K562 (cell line): Measurements from ENCODE around the gene CCDC78. TPM values are rescaled to one million over a fixed set of nuclear protein-coding genes. Genes with fewer than 3 reads are reported as not detected.

ENCODE experiments used
- ATAC-seq: fragments of 200-7000 bp; cut with Tn5 transposase; 3 replicates; pipeline ENCODE4 v1.9.1; 2020; ENCODE audit warnings: moderate library complexity
- BruUV-seq: library from RNA; stranded (reverse); fragments of 400-500 nt; replicated peaks from 2 replicates; lab custom pipeline; 2021; lab: Mats Ljungman, UMichigan
- CTCF ChIA-PET: fragments of 300-600 bp; formaldehyde crosslinking; extraction: SDS; loops from one replicate; lab custom pipeline; 2021; ENCODE audit warnings: low intra/inter-chr PET ratio; lab: Yijun Ruan, JAX
- POLR2A ChIA-PET: fragments of 300-600, 350-650 bp; sonication (Branson Sonifier 250); formaldehyde crosslinking; extraction: SDS; loops from one replicate; lab custom pipeline; 2021; ENCODE audit warnings: antibody characterized with exemption, inconsistent platforms; lab: Yijun Ruan, JAX
- DNase-seq, 4 experiments: peaks; one replicate each; pipeline versions ENCODE4 v3.0.0 to v3.0.0-alpha.2; 2011 to 2018; ENCODE audit warnings: low spot score in 3 of 4, mixed read lengths in 3 of 4; ENCODE audit errors: extremely low read depth in 1 of 4
- FAIRE-seq: peaks from 2 replicates; lab custom pipeline; 2011; peaks lifted over from hg19 to GRCh38; lab: Jason Lieb, UNC
- H2AFZ ChIP-seq: 2 replicates; pipeline ENCODE4 v1.6.0; 2011; ENCODE audit warnings: low read depth, low read length, control low read depth, inconsistent platforms
- H3K27ac ChIP-seq: fragments of 200-600 bp; 3 replicates; pipeline ENCODE4 v1.8.0; 2011; ENCODE audit warnings: low read depth, mild to moderate bottlenecking, control low read depth, inconsistent platforms, low read length, moderate library complexity, mixed read lengths; ENCODE audit errors: extremely low read depth
- H3K27me3 ChIP-seq, 2 experiments: fragments of 300-600 bp in 1 of 2; 2 replicates in 1 of 2; 3 replicates in 1 of 2; pipeline versions ENCODE4 v1.6.0 to v1.8.0; 2011; ENCODE audit warnings: inconsistent platforms in 2 of 2, low read length in 2 of 2, mild to moderate bottlenecking in 1 of 2, mixed read lengths in 1 of 2, moderate library complexity in 1 of 2; ENCODE audit not compliant: control insufficient read depth in 2 of 2, insufficient read depth in 2 of 2
- H3K36me3 ChIP-seq: fragments of 300-600 bp; 3 replicates; pipeline ENCODE4 v1.8.0; 2011; ENCODE audit warnings: mild to moderate bottlenecking, low read length, inconsistent platforms; ENCODE audit not compliant: control insufficient read depth, insufficient read depth
- H3K4me1 ChIP-seq, 2 experiments: fragments of 200-600 bp in 1 of 2; replicated peaks in 1 of 2; 2 replicates in 1 of 2; 3 replicates in 1 of 2; pipeline versions ENCODE4 v1.5.1 to v1.8.0; 2011; ENCODE audit warnings: inconsistent platforms in 2 of 2, low read length in 2 of 2, mild to moderate bottlenecking in 1 of 2, mixed read lengths in 1 of 2, moderate library complexity in 1 of 2; ENCODE audit not compliant: control insufficient read depth in 2 of 2, insufficient read depth in 2 of 2
- H3K4me2 ChIP-seq: 2 replicates; pipeline ENCODE4 v1.6.1; 2011; ENCODE audit warnings: low read length, control low read depth, inconsistent platforms, mixed read lengths; ENCODE audit not compliant: insufficient read depth
- H3K4me3 ChIP-seq: fragments of 200-600 bp; sonication (generic), shearing (Covaris generic); 2 replicates; pipeline ENCODE4 v1.5.1; 2016; ENCODE audit warnings: control low read depth, inconsistent platforms
- H3K79me2 ChIP-seq: fragments of 200-600 bp; 3 replicates; pipeline ENCODE4 v1.8.0; 2011; ENCODE audit warnings: low read length, inconsistent platforms; ENCODE audit not compliant: control insufficient read depth, insufficient read depth
- H3K9ac ChIP-seq, 2 experiments: 2 replicates each; pipeline versions ENCODE4 v1.6.0 to v1.6.1; 2011; ENCODE audit warnings: low read depth in 2 of 2, low read length in 2 of 2, control low read depth in 1 of 2, inconsistent platforms in 1 of 2, mild to moderate bottlenecking in 1 of 2, mixed read lengths in 1 of 2; ENCODE audit not compliant: insufficient read depth in 1 of 2
- H3K9me1 ChIP-seq: one replicate; pipeline ENCODE4 v1.6.0; 2011; ENCODE audit warnings: inconsistent platforms, mild to moderate bottlenecking, low read length, moderate library complexity; ENCODE audit not compliant: control insufficient read depth, insufficient read depth
- H3K9me3 ChIP-seq: replicated peaks from 2 replicates; pipeline ENCODE4 v1.5.1; 2011; ENCODE audit warnings: low read depth, low read length, inconsistent platforms; ENCODE audit not compliant: control insufficient read depth, insufficient read depth
- H4K20me1 ChIP-seq: replicated peaks from 2 replicates; pipeline ENCODE4 v1.6.1; 2011; ENCODE audit warnings: low read length, inconsistent platforms, mixed read lengths; ENCODE audit not compliant: control insufficient read depth, insufficient read depth
- ARHGAP35 ChIP-seq: fragments of 450-650 bp; IDR thresholded peaks from 2 replicates; pipeline ENCODE4 v1.6.1; 2018; ENCODE audit not compliant: partially characterized antibody
- ESRRB ChIP-seq: fragments of 250-450 bp; sonication (Bioruptor Pico); IDR thresholded peaks from 2 replicates; pipeline ENCODE4 v1.5.0; 2020; ENCODE audit warnings: mild to moderate bottlenecking, moderate library complexity, borderline replicate concordance
- EZH2 ChIP-seq: IDR thresholded peaks from 2 replicates; pipeline ENCODE4 v1.6.1; 2012; ENCODE audit warnings: low read depth, mild to moderate bottlenecking, inconsistent platforms, low read length, borderline replicate concordance
- FOXK1 ChIP-seq: sonication (generic); formaldehyde crosslinking; IDR thresholded peaks from 2 replicates; pipeline ENCODE4 v1.8.0; 2022; ENCODE audit warnings: missing genetic modification reagents, mild to moderate bottlenecking, borderline replicate concordance
- HBP1 ChIP-seq: fragments of 450-650 bp; formaldehyde crosslinking; IDR thresholded peaks from 2 replicates; pipeline ENCODE4 v1.4.0; 2022; ENCODE audit warnings: missing genetic modification characterization
- HMGN3 ChIP-seq: IDR thresholded peaks from 2 replicates; pipeline ENCODE4 v1.6.1; 2011; ENCODE audit warnings: borderline replicate concordance, low read depth, mild to moderate bottlenecking, mixed read lengths, low read length; ENCODE audit not compliant: insufficient read length; ENCODE audit errors: extremely low read depth
- IFI16 ChIP-seq: fragments of 250-450 bp; sonication (Bioruptor Pico); IDR thresholded peaks from 2 replicates; pipeline ENCODE4 v2.1.2; 2022; ENCODE audit warnings: mild to moderate bottlenecking, inconsistent platforms
- KLF13 ChIP-seq: fragments of 450-650 bp; IDR thresholded peaks from 2 replicates; pipeline ENCODE4 v1.6.1; 2016; ENCODE audit warnings: missing genetic modification characterization, low read depth, mild to moderate bottlenecking, missing compliant biosample characterization, moderate library complexity, borderline replicate concordance
- SIN3A ChIP-seq, 2 experiments: fragments of 150-350 bp in 1 of 2; IDR thresholded peaks; 2 replicates each; pipeline ENCODE4 v1.6.1; 2011 to 2016; ENCODE audit warnings: borderline replicate concordance in 2 of 2, low read depth in 2 of 2, low read length in 2 of 2, mild to moderate bottlenecking in 2 of 2, moderate library complexity in 2 of 2; ENCODE audit not compliant: control insufficient read depth in 1 of 2
- TFE3 ChIP-seq: fragments of 450-650 bp; formaldehyde crosslinking; IDR thresholded peaks from 2 replicates; pipeline ENCODE4 v1.4.0; 2020; ENCODE audit warnings: mild to moderate bottlenecking, mixed read lengths
- ZFP91 ChIP-seq: sonication (generic); formaldehyde crosslinking; IDR thresholded peaks from 2 replicates; pipeline ENCODE4 v1.8.0; 2022; ENCODE audit warnings: mild to moderate bottlenecking, missing genetic modification reagents
- ZKSCAN8 ChIP-seq: fragments of 200-800 bp; sonication (Bioruptor generic); IDR thresholded peaks from 2 replicates; pipeline ENCODE4 v1.6.1; 2016; ENCODE audit warnings: missing genetic modification characterization, missing compliant biosample characterization
- WGBS: fragments of 100-300 bp; shearing (Covaris generic); methylation state at CpG from one replicate; pipeline ENCODE4 v1.1.6; 2016; ENCODE audit warnings: low coverage, mixed read lengths; ENCODE audit not compliant: insufficient coverage; ENCODE audit errors: missing lambda C conversion rate; 5-methylcytosine and 5-hydroxymethylcytosine counted together
- in situ Hi-C: fragments of 300-500 bp; cut with MboI; formaldehyde crosslinking; loops from 4 replicates; pipeline ENCODE4 v1.15.0; 2018; ENCODE audit warnings: inconsistent platforms, mixed read lengths
- intact Hi-C: fragments of 100-400 bp; cut with micrococcal nuclease; formaldehyde crosslinking; loops from 2 replicates; pipeline ENCODE4 v1.14.2; 2022
- polyA plus RNA-seq, 8 experiments: library from polyadenylated mRNA; depleted of rRNA in 4 of 8; stranded (reverse) in 5 of 8; unstranded in 3 of 8; fragments of >200 nt; fragmentation: Nextera tagmentation in 2 of 8; fragmentation: Illumina TruSeq in 1 of 8; extraction: Ambion mirVana in 2 of 8; extraction: Trizol in 1 of 8; gene quantifications; 2 replicates each; pipeline versions ENCODE4 v1.2.1 to v1.2.3, GENCODE V29; 2011 to 2014; ENCODE audit warnings: inconsistent platforms in 1 of 8, missing spikeins in 1 of 8
- total RNA-seq, 7 experiments: library from RNA; depleted of rRNA in 6 of 7; stranded (reverse); fragments of >200 nt in 6 of 7; fragmentation: Illumina TruSeq in 2 of 7; extraction: Trizol in 2 of 7; gene quantifications; 2 replicates each; pipeline versions ENCODE4 v1.2.1 to v1.2.3, GENCODE V29; 2011 to 2021; ENCODE audit warnings: low replicate concordance in 1 of 7

Gene CCDC78
- total and polyA plus RNA-seq, 9 of the 15 experiments (the other 6 are each of a cell fraction or from before 2014, with no cell fraction given): 0.24 to 17.7 (median 2.9) TPM

DNA sequence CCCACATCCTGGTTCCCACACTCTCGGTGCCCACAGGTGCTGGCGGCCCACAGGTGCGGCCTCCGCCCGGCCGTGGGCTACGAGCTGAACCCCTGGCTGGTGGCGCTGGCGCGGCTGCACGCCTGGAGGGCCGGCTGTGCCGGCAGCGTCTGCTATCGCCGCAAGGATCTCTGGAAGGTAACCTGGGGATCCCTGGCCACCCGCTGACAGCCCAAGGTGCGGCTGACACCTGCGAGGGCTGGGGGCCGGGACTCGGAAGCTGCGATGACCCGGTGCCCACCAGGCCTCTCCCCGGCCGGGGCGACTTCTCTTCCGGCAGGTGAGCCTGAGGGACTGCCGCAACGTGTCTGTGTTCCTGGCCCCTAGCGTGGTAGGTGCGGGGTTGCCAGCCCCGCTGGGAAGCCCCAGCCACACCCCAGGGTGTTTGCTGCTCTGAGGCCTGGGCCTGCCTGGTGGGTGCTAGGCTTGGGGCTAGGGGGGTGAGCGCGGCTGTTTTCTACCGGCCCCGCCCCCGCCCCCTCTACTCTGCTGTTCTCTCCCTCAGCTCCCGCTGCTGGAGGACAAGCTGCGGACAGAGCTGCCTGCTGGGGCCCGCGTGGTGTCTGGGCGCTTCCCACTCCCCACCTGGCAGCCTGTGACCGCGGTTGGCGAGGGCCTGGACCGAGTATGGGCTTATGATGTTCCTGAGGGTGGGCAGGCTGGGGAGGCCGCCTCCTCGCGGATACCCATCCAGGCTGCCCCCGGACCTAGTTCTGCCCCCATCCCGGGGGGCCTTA lies 4.3 kb downstream of the CCDC78 start (continued):
- TF ChIP-seq FOXK1 (CRISPR knock-in tag) (0 out of 2 replicates have a peak, but pooled peaks have one; percentile 25), HMGN3 (peak; percentile 1), KLF13 (tag) (peak; percentile 42; the same call in 1 of the 2 replicates), ARHGAP35 (no peak), ZKSCAN8 (CRISPR knock-in tag) (no peak)

- Histone ChIP-seq H3K4me3 (peak within 1 kb of the TSS; percentile 100), H3K9me3 (no peaks in the 10 kb centered on the region), H4K20me1 (no peaks in the 10 kb centered on the region; the same call in 1 of the 2 replicates), H3K9ac (peak within 1 kb of the TSS; percentile 96 to 99), H3K4me2 (peak within 1 kb of the TSS; percentile 90), H3K36me3 (peaks cover 31% of the 10 kb centered on the region; the same call in 2 of the 3 replicates), H3K4me1 (peaks cover 12 to 99% of the 10 kb centered on the region in 2 experiments; a peak in 4 of 5 replicates), H3K27ac (peak within 1 kb of the TSS; percentile 97), H2AFZ (peak within 1 kb of the TSS; percentile 99), H3K27me3 (no peaks in the 10 kb centered on the region), H3K9me1 (peaks cover 3% of the 10 kb centered on the region), H3K79me2 (peaks cover 49% of the 10 kb centered on the region)
- BruUV-seq: no TSS peak
- 1% methylated on average over 58 of the region's 106 CpGs for WGBS
- ATAC-seq (peak; percentile 84), FAIRE-seq (peak; percentile 89), DNase-seq (peak; percentile 86 to 97 (median 92))
- POLR2A ChIA-PET: interaction anchor here (0.6 to 2.3 kb wide), 15 partner anchors 9 to 1089 kb away, joined by 3 to 16 read pairs (median 3); partner anchors contain the start of gene CIAO3
- intact Hi-C loops: no loop called here
- CTCF ChIA-PET: no interaction called here
- in situ Hi-C loops: no loop called here
- TF ChIP-seq EZH2 (no peak), IFI16 (CRISPR knock-in tag) (no peak), SIN3A (IDR thresholded peaks at IDR 0.05; ENCODE audit: borderline replicate concordance in 2 of 2, control insufficient read depth in 1 of 2, low read depth in 2 of 2, low read length in 2 of 2) (peak; percentile 49 to 84; a peak in 1 of 4 replicates), HBP1 (no peak), ESRRB (CRISPR knock-in tag) (no peak), ZFP91 (CRISPR knock-in tag) (no peak; the same call in 1 of the 2 replicates), TFE3 (no peak)
Measured at GRCh38 chr16:720990-721764, 5.1 kb downstream of the CCDC78 start, which contains the start of gene ANTKMT. ANTKMT (plus strand) TSS chr16:721146; CDS start chr16:721275, 129 bp downstream.
